IMR-90 (cell line): ENCODE measurements around the gene ARHGAP31. TPM values are rescaled to one million over a fixed set of nuclear protein-coding genes. Genes with fewer than 3 reads are reported as not detected.
A peak's percentile ranks its signal among the peaks of the same experiment; 100 is the strongest.

ENCODE experiments used
- ATAC-seq: fragments of 200-7000 bp; cut with Tn5 transposase; 2 replicates; pipeline ENCODE4 v1.9.1; 2020; ENCODE audit warnings: low read depth, mild to moderate bottlenecking, moderate library complexity
- BruUV-seq: library from RNA; stranded (reverse); fragments of 400-500 nt; replicated peaks from 2 replicates; lab custom pipeline; 2021; lab: Mats Ljungman, UMichigan
- CTCF ChIA-PET: fragments of 300-600 bp; formaldehyde crosslinking; extraction: SDS; loops from one replicate; lab custom pipeline; 2021; ENCODE audit warnings: antibody characterized with exemption; lab: Yijun Ruan, JAX
- POLR2A ChIA-PET: fragments of 300-600 bp; sonication (Branson Sonifier 250); formaldehyde crosslinking; loops from one replicate; lab custom pipeline; 2022; ENCODE audit warnings: antibody characterized with exemption; ENCODE audit not compliant: unreplicated experiment; lab: Charles Lee
- DNase-seq: peaks from one replicate; pipeline ENCODE4 v3.0.0; 2013
- H2AFZ ChIP-seq: replicated peaks from 2 replicates; pipeline ENCODE3; 2013; ENCODE audit warnings: low read length, mild to moderate bottlenecking; ENCODE audit not compliant: poor library complexity
- H2AK5ac ChIP-seq: 2 replicates; pipeline ENCODE4 v1.6.1; 2013; ENCODE audit warnings: low read depth, low read length, inconsistent platforms
- H2AK9ac ChIP-seq: replicated peaks from 2 replicates; pipeline ENCODE3; 2013; ENCODE audit warnings: mild to moderate bottlenecking, low read depth, low read length, moderate library complexity; ENCODE audit not compliant: poor library complexity
- H2BK120ac ChIP-seq: 2 replicates; pipeline ENCODE4 v1.6.1; 2013; ENCODE audit warnings: low read depth, low read length, inconsistent platforms
- H2BK15ac ChIP-seq: 3 replicates; pipeline ENCODE4 v1.6.1; 2013; ENCODE audit warnings: low read depth, low read length, inconsistent platforms
- H2BK20ac ChIP-seq: 2 replicates; pipeline ENCODE4 v1.6.1; 2013; ENCODE audit warnings: low read depth, mild to moderate bottlenecking, inconsistent platforms, low read length, moderate library complexity
- H2BK5ac ChIP-seq: 2 replicates; pipeline ENCODE4 v1.6.1; 2013; ENCODE audit warnings: mild to moderate bottlenecking, low read depth, low read length, inconsistent platforms; ENCODE audit not compliant: poor library complexity, severe bottlenecking
- H3K14ac ChIP-seq: replicated peaks from 2 replicates; pipeline ENCODE4 v1.6.1; 2013; ENCODE audit warnings: low read depth, low read length, inconsistent platforms
- H3K18ac ChIP-seq: 2 replicates; pipeline ENCODE4 v1.6.1; 2013; ENCODE audit warnings: low read depth, low read length, control low read depth
- H3K23ac ChIP-seq: 2 replicates; pipeline ENCODE4 v1.6.1; 2013; ENCODE audit warnings: low read depth, low read length, inconsistent platforms
- H3K27ac ChIP-seq: 2 replicates; pipeline ENCODE4 v1.5.1; 2013; ENCODE audit warnings: mild to moderate bottlenecking, control low read depth, low read length; ENCODE audit not compliant: insufficient read depth
- H3K27me3 ChIP-seq: 2 replicates; pipeline ENCODE4 v1.6.1; 2013; ENCODE audit warnings: low read length; ENCODE audit not compliant: control insufficient read depth, insufficient read depth
- H3K36me3 ChIP-seq: 2 replicates; pipeline ENCODE4 v1.6.1; 2013; ENCODE audit warnings: low read length, mixed read lengths; ENCODE audit not compliant: control insufficient read depth, insufficient read depth
- H3K4ac ChIP-seq: 2 replicates; pipeline ENCODE4 v1.6.1; 2013; ENCODE audit warnings: low read depth, low read length, inconsistent platforms
- H3K4me1 ChIP-seq: 2 replicates; pipeline ENCODE4 v1.6.1; 2013; ENCODE audit warnings: low read length, mixed read lengths; ENCODE audit not compliant: control insufficient read depth, insufficient read depth
- H3K4me2 ChIP-seq: 2 replicates; pipeline ENCODE4 v1.6.1; 2013; ENCODE audit warnings: low read depth, mild to moderate bottlenecking, control low read depth, low read length, moderate library complexity
- H3K4me3 ChIP-seq: 2 replicates; pipeline ENCODE4 v1.5.1; 2013; ENCODE audit warnings: low read depth, mild to moderate bottlenecking, control low read depth, low read length, moderate library complexity; ENCODE audit not compliant: insufficient read depth
- H3K56ac ChIP-seq: 2 replicates; pipeline ENCODE4 v1.6.1; 2013; ENCODE audit warnings: low read length, inconsistent platforms; ENCODE audit not compliant: insufficient read depth; ENCODE audit errors: extremely low read depth
- H3K79me1 ChIP-seq, 2 experiments: 2 replicates each; pipeline ENCODE4 v1.6.1; 2013; ENCODE audit warnings: low read length in 2 of 2, inconsistent platforms in 1 of 2, low read depth in 1 of 2
- H3K9ac ChIP-seq: 2 replicates; pipeline ENCODE4 v1.6.1; 2013; ENCODE audit warnings: low read depth, low read length, control low read depth
- H3K9me1 ChIP-seq: 2 replicates; pipeline ENCODE4 v1.6.1; 2013; ENCODE audit warnings: low read length, inconsistent platforms; ENCODE audit not compliant: insufficient read depth
- H3K9me3 ChIP-seq: 2 replicates; pipeline ENCODE4 v1.6.1; 2013; ENCODE audit warnings: low read length; ENCODE audit not compliant: control insufficient read depth, insufficient read depth
- H4K20me1 ChIP-seq: 2 replicates; pipeline ENCODE4 v1.6.1; 2013; ENCODE audit warnings: low read length, inconsistent platforms; ENCODE audit not compliant: insufficient read depth
- H4K5ac ChIP-seq: 2 replicates; pipeline ENCODE4 v1.6.1; 2013; ENCODE audit warnings: mild to moderate bottlenecking, low read depth, low read length, control low read depth
- H4K8ac ChIP-seq, 2 experiments: 2 replicates each; pipeline ENCODE4 v1.6.1; 2013; ENCODE audit warnings: low read depth in 2 of 2, low read length in 2 of 2, control low read depth in 1 of 2, inconsistent platforms in 1 of 2
- H4K91ac ChIP-seq: 2 replicates; pipeline ENCODE4 v1.6.1; 2013; ENCODE audit warnings: low read depth, low read length, inconsistent platforms; ENCODE audit not compliant: insufficient read depth
- BHLHE40 ChIP-seq: fragments of 150-350 bp; IDR thresholded peaks from 2 replicates; pipeline ENCODE4 v1.6.1; 2016; ENCODE audit warnings: mild to moderate bottlenecking, low read depth, low read length
- CEBPB ChIP-seq: IDR thresholded peaks from 2 replicates; pipeline ENCODE4 v1.6.1; 2012; ENCODE audit warnings: low read depth, low read length, improper control_type of control experiment
- CHD1 ChIP-seq: IDR thresholded peaks from 2 replicates; pipeline ENCODE4 v1.6.1; 2012; ENCODE audit warnings: low read depth, low read length, improper control_type of control experiment
- CTCF ChIP-seq: conservative IDR thresholded peaks from 2 replicates; pipeline ENCODE4 v1.5.1; 2012; ENCODE audit warnings: mild to moderate bottlenecking, low read depth, low read length, improper control_type of control experiment
- ELK1 ChIP-seq: fragments of 150-350 bp; IDR thresholded peaks from 2 replicates; pipeline ENCODE4 v1.6.1; 2016; ENCODE audit warnings: low read depth, mild to moderate bottlenecking, low read length, moderate library complexity, borderline replicate concordance
- MAFK ChIP-seq: IDR thresholded peaks from 2 replicates; pipeline ENCODE4 v1.6.1; 2012; ENCODE audit warnings: low read depth, low read length, improper control_type of control experiment
- MAZ ChIP-seq: IDR thresholded peaks from 2 replicates; pipeline ENCODE4 v1.6.1; 2012; ENCODE audit warnings: low read depth, mild to moderate bottlenecking, low read length, improper control_type of control experiment, moderate library complexity, borderline replicate concordance
- NFE2L2 ChIP-seq: fragments of 150-350 bp; IDR thresholded peaks from 2 replicates; pipeline ENCODE4 v1.6.1; 2016; ENCODE audit warnings: low read depth, mild to moderate bottlenecking, low read length
- POLR2A ChIP-seq: IDR thresholded peaks from 2 replicates; pipeline ENCODE4 v1.6.1; 2012; ENCODE audit warnings: mild to moderate bottlenecking, low read depth, low read length
- RAD21 ChIP-seq: IDR thresholded peaks from 2 replicates; pipeline ENCODE4 v1.6.1; 2012; ENCODE audit warnings: low read length, improper control_type of control experiment
- RFX5 ChIP-seq: IDR thresholded peaks from 2 replicates; pipeline ENCODE4 v1.8.0; 2012; ENCODE audit warnings: low read depth, mild to moderate bottlenecking, low read length, moderate library complexity
- SMC3 ChIP-seq: fragments of 150-350 bp; IDR thresholded peaks from 2 replicates; pipeline ENCODE4 v1.6.1; 2016; ENCODE audit warnings: low read depth, mild to moderate bottlenecking, antibody characterized with exemption, low read length, moderate library complexity
- WGBS, 2 experiments: methylation state at CpG; one replicate each; pipeline versions ENCODE4 v1.1.5 to v1.1.7; 2013; ENCODE audit warnings: missing lambda C conversion rate in 2 of 2; ENCODE audit not compliant: insufficient read length in 1 of 2; ENCODE audit errors: extremely low coverage in 2 of 2; 5-methylcytosine and 5-hydroxymethylcytosine counted together
- dilution Hi-C: fragments of 300-500 bp; cut with HindIII; formaldehyde crosslinking; loops from one replicate; pipeline ENCODE4 v1.14.3; 2018; ENCODE audit warnings: low sequenced_read_pairs; ENCODE audit not compliant: unreplicated experiment
- in situ Hi-C: fragments of 300-500 bp; cut with MboI; formaldehyde crosslinking; loops from 3 replicates; pipeline ENCODE4 v1.14.3; 2019; ENCODE audit warnings: low sequenced_read_pairs, inconsistent platforms, mixed read lengths
- intact Hi-C: fragments of 100-400 bp; cut with micrococcal nuclease; formaldehyde crosslinking; loops from 2 replicates; pipeline ENCODE4 v1.10.0; 2022
- polyA plus RNA-seq, 3 experiments: library from polyadenylated mRNA; depleted of rRNA; stranded (reverse); fragments of >200 nt; gene quantifications; 2 replicates each; pipeline ENCODE4 v1.2.3, GENCODE V29; 2012; ENCODE audit warnings: low replicate concordance in 1 of 3
- total RNA-seq: library from RNA; depleted of rRNA; stranded (reverse); fragments of >200 nt; gene quantifications from 2 replicates; pipeline ENCODE4 v1.2.3, GENCODE V29; 2012

ARHGAP31 gene
- total and polyA plus RNA-seq, 2 of the 4 experiments (the other 2 are of a cell fraction), result 6.6 to 7.7 TPM

GRCh38 chr3:119352863-119353527 is 58.8 kb downstream of the ARHGAP31 start:
- Histone ChIP-seq H3K27ac (peak overlapping the region; percentile 94), H3K27me3 (no peaks in the 10 kb centered on the region), H2BK5ac (peak overlapping the region; percentile 61), H3K9ac (no peak overlapping the region), H2BK15ac (peak overlapping the region; percentile 23; the same call in 2 of the 3 replicates), H3K9me1 (peaks cover 10% of the 10 kb centered on the region), H3K56ac (peak overlapping the region; percentile 5; the same call in 1 of the 2 replicates), H2BK20ac (0 out of 2 replicates have a peak overlapping the region, but pooled peaks have one; percentile 43), H3K4ac (peak overlapping the region; percentile 62), H2AK9ac (no peak overlapping the region), H4K8ac (peak overlapping the region in 1 of 2 experiments; percentile 60; a peak in 2 of 4 replicates), H4K5ac (peak overlapping the region; percentile 26; the same call in 1 of the 2 replicates), H3K9me3 (no peaks in the 10 kb centered on the region), H2BK120ac (peak overlapping the region; percentile 68), H3K4me3 (no peak overlapping the region), H3K36me3 (no peaks in the 10 kb centered on the region), H4K20me1 (peaks cover 3% of the 10 kb centered on the region; the same call in 1 of the 2 replicates), H3K79me1 (peaks cover 5 to 46% of the 10 kb centered on the region in 2 experiments; a peak in 3 of 4 replicates), H3K14ac (no peak overlapping the region), H3K4me1 (peaks cover 19% of the 10 kb centered on the region), H3K18ac (peak overlapping the region; percentile 38), H4K91ac (peak overlapping the region; percentile 10; the same call in 1 of the 2 replicates), H2AK5ac (peak overlapping the region; percentile 61), H3K4me2 (peak overlapping the region; percentile 63), H3K23ac (peak overlapping the region; percentile 60; the same call in 1 of the 2 replicates), H2AFZ (no peak overlapping the region)
- POLR2A ChIA-PET, result interaction anchor here (1.4 kb wide), 1 partner anchor 59 kb away, joined by 3 read pairs; the partner anchor contains the start of gene ARHGAP31
- no peak for TF ChIP-seq RFX5
- TF ChIP-seq CHD1, result no peak
- TF ChIP-seq CTCF, result peak; percentile 64
- no peak for TF ChIP-seq POLR2A
- TF ChIP-seq SMC3, result peak; percentile 67
- peak; percentile 98 for TF ChIP-seq CEBPB
- TF ChIP-seq BHLHE40, result no peak
- no peak for TF ChIP-seq MAFK
- no peak; the same call in 1 of the 2 replicates for TF ChIP-seq MAZ
- peak; percentile 74 for TF ChIP-seq RAD21
- no peak for TF ChIP-seq ELK1
- TF ChIP-seq NFE2L2, result no peak
- peak; percentile 89 for DNase-seq
- CTCF ChIA-PET, result interaction anchor here (0.6 to 2.0 kb wide), 9 partner anchors 10 to 112 kb away, joined by 3 to 9 read pairs (median 3); no protein-coding TSS in a partner anchor
- dilution Hi-C loops, result no loop called here
- no CpG with 5 or more reads among the region's 6 CpGs for WGBS, 2 experiments
- intact Hi-C loops, result loop anchor here (1.0 to 2.0 kb wide), 2 partner anchors 78 to 208 kb away; no protein-coding TSS in a partner anchor
- in situ Hi-C loops, result loop anchor here (5.0 kb wide), 1 partner anchor 61 kb away; the partner anchor contains the start of gene ARHGAP31
- no TSS peak for BruUV-seq
- ATAC-seq, result peak; percentile 83
